Panc1 (cell line): ENCODE results near the gene CFAP43. TPM values are rescaled to one million over a fixed set of nuclear protein-coding genes. Genes with fewer than 3 reads are reported as not detected.

Experiments used
- ATAC-seq: fragments of 200-7000 bp; cut with Tn5 transposase; 2 replicates; pipeline ENCODE4 v1.9.1; 2020; ENCODE audit warnings: mild to moderate bottlenecking, moderate library complexity
- BruUV-seq: library from RNA; stranded (reverse); fragments of 400-500 nt; replicated peaks from 2 replicates; lab custom pipeline; 2021; lab: Mats Ljungman, UMichigan
- CTCF ChIA-PET: fragments of 300-600 bp; sonication (Branson Sonifier 250); formaldehyde crosslinking; loops from one replicate; lab custom pipeline; 2022; ENCODE audit warnings: antibody characterized with exemption; lab: Charles Lee
- POLR2A ChIA-PET: fragments of 300-600 bp; sonication (Branson Sonifier 250); formaldehyde crosslinking; loops from one replicate; lab custom pipeline; 2022; ENCODE audit warnings: antibody characterized with exemption; lab: Charles Lee
- DNase-seq: peaks from one replicate; pipeline ENCODE4 v3.0.0-alpha.2; 2010; ENCODE audit warnings: low read depth, low spot score
- H3K27ac ChIP-seq: 2 replicates; pipeline ENCODE4 v1.5.1; 2011; ENCODE audit warnings: mild to moderate bottlenecking, low read length, inconsistent platforms
- H3K27me3 ChIP-seq: fragments of 200-500 bp; sonication (Bioruptor generic); 2 replicates; pipeline ENCODE4 v1.6.0; 2014; ENCODE audit warnings: low read length, inconsistent platforms; ENCODE audit not compliant: control insufficient read depth, insufficient read depth
- H3K36me3 ChIP-seq: fragments of 200-500 bp; sonication (Bioruptor generic); 2 replicates; pipeline ENCODE4 v1.5.1; 2014; ENCODE audit warnings: inconsistent platforms, mild to moderate bottlenecking, low read length, moderate library complexity; ENCODE audit not compliant: control insufficient read depth, insufficient read depth
- H3K4me1 ChIP-seq: 2 replicates; pipeline ENCODE4 v1.5.1; 2011; ENCODE audit warnings: inconsistent platforms, mild to moderate bottlenecking, low read length, moderate library complexity; ENCODE audit not compliant: control insufficient read depth, insufficient read depth
- H3K4me3 ChIP-seq, 2 experiments: 2 replicates each; pipeline ENCODE4 v1.5.1; 2011 to 2012; ENCODE audit warnings: low read depth in 2 of 2, low read length in 2 of 2, mild to moderate bottlenecking in 2 of 2, inconsistent platforms in 1 of 2, moderate library complexity in 1 of 2
- H3K9me3 ChIP-seq: fragments of 200-500 bp; sonication (Bioruptor generic); 2 replicates; pipeline ENCODE4 v1.5.1; 2014; ENCODE audit warnings: low read depth, mild to moderate bottlenecking, inconsistent platforms, low read length, moderate library complexity; ENCODE audit not compliant: control insufficient read depth, insufficient read depth
- CTCF ChIP-seq: fragments of 450-650 bp; IDR thresholded peaks from 2 replicates; pipeline ENCODE4 v1.5.1; 2017; ENCODE audit warnings: mild to moderate bottlenecking
- POLR2AphosphoS5 ChIP-seq: IDR thresholded peaks from 2 replicates; pipeline ENCODE4 v1.6.1; 2012; ENCODE audit warnings: mild to moderate bottlenecking, low read depth, low read length, moderate library complexity
- REST ChIP-seq, 2 experiments: IDR thresholded peaks; 2 replicates each; pipeline ENCODE4 v1.6.1; 2011 to 2012; ENCODE audit warnings: low read depth in 2 of 2, control low read depth in 1 of 2, low read length in 1 of 2, mild to moderate bottlenecking in 1 of 2, moderate library complexity in 1 of 2; ENCODE audit not compliant: insufficient read depth in 1 of 2
- SIN3A ChIP-seq: IDR thresholded peaks from 2 replicates; pipeline ENCODE4 v1.6.1; 2012; ENCODE audit warnings: low read depth, mild to moderate bottlenecking, low read length, moderate library complexity, borderline replicate concordance; ENCODE audit not compliant: insufficient read depth
- TCF7L2 ChIP-seq: IDR thresholded peaks from 2 replicates; pipeline ENCODE4 v1.6.1; 2011; ENCODE audit warnings: mild to moderate bottlenecking, low read depth, low read length, inconsistent platforms
- in situ Hi-C: cut with HindIII; loops from 2 replicates; pipeline ENCODE4 v1.10.0; 2016; ENCODE audit warnings: low sequenced_read_pairs, low pct_unique_long_range_greater_than_20kb
- intact Hi-C: fragments of 100-400 bp; cut with micrococcal nuclease; formaldehyde crosslinking; loops from one replicate; pipeline ENCODE4 v1.10.0; 2022; ENCODE audit not compliant: unreplicated experiment
- total RNA-seq: library from RNA; stranded (reverse); gene quantifications from one replicate; pipeline ENCODE4 v1.2.1, GENCODE V29; 2021; ENCODE audit not compliant: unreplicated experiment

CFAP43 gene
- total RNA-seq, 1 experiment from 2014 or later: 0.21 TPM

- ATAC-seq (no peak), DNase-seq (no peak)
- POLR2A ChIA-PET: interaction anchor here (0.6 kb wide), 1 partner anchor 31 kb away, joined by 6 read pairs; no protein-coding TSS in a partner anchor
- TF ChIP-seq REST (IDR thresholded peaks at IDR 0.05; ENCODE audit: insufficient read depth in 1 of 2, low read depth in 2 of 2, low read length in 1 of 2): no peak
- no peak for TF ChIP-seq POLR2AphosphoS5
- no peak for TF ChIP-seq TCF7L2
- TF ChIP-seq CTCF: no peak
- TF ChIP-seq SIN3A: no peak
- Histone ChIP-seq H3K27me3 (no peaks in the 10 kb centered on the region), H3K27ac (peak overlapping the region; percentile 88), H3K36me3 (peaks cover 45% of the 10 kb centered on the region), H3K4me1 (peaks cover 13% of the 10 kb centered on the region), H3K4me3 (peak overlapping the region; percentile 62 to 91), H3K9me3 (no peaks in the 10 kb centered on the region)
- in situ Hi-C loops: no loop called here
- CTCF ChIA-PET: interaction anchor here (0.7 kb wide), 1 partner anchor 72 kb away, joined by 10 read pairs; no protein-coding TSS in a partner anchor
- TSS peak; percentile 86 for BruUV-seq
- intact Hi-C loops: no loop called here
Observed at GRCh38 chr10:104267721-104268404, 35.7 kb upstream of the CFAP43 start.

GRCh38 chr10:104264783-104265182 lies 32.6 kb upstream of the CFAP43 start:
- no peak overlapping the region for H3K27ac ChIP-seq
- peaks cover 56% of the 10 kb centered on the region for H3K36me3 ChIP-seq
- intact Hi-C loops: no loop called here
- no peaks in the 10 kb centered on the region for H3K27me3 ChIP-seq
- POLR2A ChIA-PET: no interaction called here
- no peak for DNase-seq
- BruUV-seq: no TSS peak
- H3K4me1 ChIP-seq: peaks cover 29% of the 10 kb centered on the region
- TF ChIP-seq REST (IDR thresholded peaks at IDR 0.05; ENCODE audit: insufficient read depth in 1 of 2, low read depth in 2 of 2, low read length in 1 of 2) (no peak), TCF7L2 (no peak), POLR2AphosphoS5 (no peak; the same call in 1 of the 2 replicates), CTCF (no peak), SIN3A (no peak)
- no peak for ATAC-seq
- no peak overlapping the region for H3K4me3 ChIP-seq
- in situ Hi-C loops: no loop called here
- CTCF ChIA-PET: no interaction called here
- no peaks in the 10 kb centered on the region for H3K9me3 ChIP-seq
